DMS53 treated with DMSO at 0.1 percent for 48 hours (cell line): ENCODE data around the gene CRYBB1.

Experiments
- DNase-seq: peaks from one replicate; lab custom pipeline; 2025; ENCODE audit not compliant: unreplicated experiment; lab: John Stamatoyannopoulos, UW

CRYBB1 gene

DNA sequence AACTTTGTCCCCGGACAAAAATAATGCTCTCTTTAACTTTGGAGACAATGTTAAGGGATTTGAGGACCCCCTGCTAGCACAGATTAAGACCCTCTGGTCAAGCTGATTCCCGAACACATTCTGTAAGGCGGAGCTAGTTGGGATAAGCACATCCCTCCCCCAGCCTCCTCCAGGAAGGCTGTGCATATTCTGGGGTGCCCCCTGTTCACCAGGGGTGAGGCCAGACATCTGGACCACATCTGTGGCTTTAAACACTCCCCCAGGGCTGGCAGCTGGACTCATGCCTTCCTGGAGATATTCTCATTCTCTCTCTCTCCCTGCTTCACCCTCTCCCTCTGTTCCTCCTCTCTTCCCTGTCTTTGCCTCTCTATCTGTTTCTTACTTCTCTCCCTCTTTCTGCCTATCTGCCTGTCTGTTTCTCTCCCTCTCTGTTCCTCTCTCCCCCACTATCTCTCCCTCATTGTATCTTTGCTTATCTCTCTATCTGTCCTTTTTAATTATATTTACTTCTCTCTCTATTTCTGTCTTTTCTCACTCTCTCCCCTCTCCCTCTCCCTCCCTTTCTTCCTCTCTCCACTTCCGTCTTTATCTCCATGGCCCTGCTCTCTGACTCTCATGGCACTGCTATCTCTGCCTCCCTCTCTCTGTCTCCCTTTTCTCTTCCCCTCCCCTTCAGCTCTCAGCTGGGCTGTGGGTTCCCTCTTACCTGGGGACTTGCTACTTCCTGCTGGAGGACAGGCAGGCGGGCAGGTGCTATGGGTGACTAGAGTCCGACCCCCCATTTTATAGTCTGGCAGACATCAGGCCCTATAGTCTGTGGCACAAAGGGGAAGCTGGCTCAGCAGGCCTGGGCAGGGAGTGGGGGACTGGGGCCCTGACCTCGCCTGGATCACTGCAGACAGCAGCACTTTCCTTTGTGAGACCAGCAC is at the start of gene CRYBB1:
Gene CRYBB1 (minus strand): TSS at position 757 of the 929 bp plus-strand sequence. CDS start 1,708 bp downstream, outside the sequence.
- no peak for DNase-seq

DNA sequence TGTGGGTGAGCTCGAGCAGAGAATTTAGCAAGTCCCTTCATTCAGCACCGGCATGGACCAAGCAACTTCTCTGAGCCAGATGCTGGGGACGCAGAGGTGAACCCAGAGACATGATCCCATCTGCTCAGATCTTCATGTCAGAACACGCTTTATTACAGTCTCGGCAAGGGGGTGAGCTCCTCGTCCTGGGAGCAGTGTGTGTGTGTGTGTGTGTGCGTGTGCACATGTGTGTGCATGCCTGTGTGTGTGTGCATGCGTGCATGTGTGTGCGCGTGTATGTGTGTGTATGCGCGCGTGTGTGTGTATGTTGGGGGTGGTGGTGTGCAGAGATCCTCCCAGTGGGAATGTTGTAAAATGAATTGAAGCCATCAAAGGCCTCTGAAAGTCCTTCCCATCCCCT is 49.3 kb upstream of the CRYBB1 start:
- no peak for DNase-seq

DNA sequence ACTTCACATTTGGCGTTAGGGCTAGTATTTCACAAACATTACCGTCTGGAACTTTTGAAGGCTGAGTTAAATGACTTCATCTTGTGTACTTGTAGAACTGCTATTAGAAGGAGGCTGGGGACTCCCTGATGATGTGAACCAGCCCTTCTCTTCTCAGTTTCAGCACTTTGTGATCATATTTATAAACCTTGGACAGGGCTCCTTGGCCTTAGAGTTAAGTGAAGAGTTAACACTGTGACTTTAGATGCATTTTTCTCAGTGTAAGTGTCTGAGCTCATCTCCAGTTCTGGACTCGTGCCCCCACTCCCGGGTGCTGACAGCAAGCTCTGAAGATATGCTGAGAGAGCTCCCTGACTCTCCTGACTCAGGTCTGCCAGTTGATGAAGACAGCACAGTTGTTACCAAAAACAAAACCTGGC is 48.0 kb upstream of the CRYBB1 start:
- no peak for DNase-seq

DNA sequence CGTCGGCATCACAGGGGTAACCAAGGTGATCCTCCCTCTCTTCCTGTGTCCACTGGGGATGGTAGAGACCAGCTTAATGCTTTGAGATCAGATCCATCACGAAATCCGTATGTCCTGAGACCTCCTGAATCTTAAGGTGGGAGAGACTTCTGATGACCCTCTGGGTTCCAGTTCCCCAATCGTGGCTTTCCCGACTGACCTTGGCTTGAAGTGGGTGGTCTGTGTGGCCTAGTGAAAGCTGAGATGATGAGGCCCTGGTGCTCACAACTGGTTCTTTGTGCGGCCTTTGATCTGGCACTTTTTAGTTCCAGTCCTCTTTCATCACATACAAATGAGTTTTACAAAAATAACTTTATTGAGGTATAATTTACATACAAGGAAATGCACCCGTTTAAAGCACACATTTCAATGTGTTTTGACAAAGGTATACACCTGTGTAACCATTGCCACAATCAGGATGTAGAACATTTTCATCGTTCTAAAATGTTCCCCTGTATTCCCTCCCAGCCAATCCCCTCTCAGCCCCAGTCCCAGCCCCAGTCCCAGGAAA is 45.6 kb upstream of the CRYBB1 start:
- DNase-seq, result no peak

DNA sequence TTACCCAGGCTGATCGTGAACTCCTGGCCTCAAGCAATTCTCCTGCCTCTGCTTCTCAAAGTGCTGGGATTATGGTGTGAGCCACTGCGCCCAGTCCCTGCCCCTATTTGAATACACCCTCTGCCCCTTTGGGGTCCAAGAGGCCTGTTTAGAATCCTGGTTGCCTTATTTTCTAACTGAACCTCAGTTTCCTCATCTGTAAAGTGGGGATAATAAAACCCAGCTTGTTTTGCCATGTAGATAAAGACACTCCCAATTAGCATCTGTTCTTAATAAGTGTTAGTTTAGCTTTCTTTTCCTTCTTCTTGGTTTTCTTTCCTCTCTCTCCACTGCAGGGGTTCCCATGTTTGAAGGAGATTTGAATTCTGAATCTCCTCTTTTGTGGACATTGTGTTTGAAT is 44.3 kb upstream of the CRYBB1 start:
- no peak for DNase-seq

DNA sequence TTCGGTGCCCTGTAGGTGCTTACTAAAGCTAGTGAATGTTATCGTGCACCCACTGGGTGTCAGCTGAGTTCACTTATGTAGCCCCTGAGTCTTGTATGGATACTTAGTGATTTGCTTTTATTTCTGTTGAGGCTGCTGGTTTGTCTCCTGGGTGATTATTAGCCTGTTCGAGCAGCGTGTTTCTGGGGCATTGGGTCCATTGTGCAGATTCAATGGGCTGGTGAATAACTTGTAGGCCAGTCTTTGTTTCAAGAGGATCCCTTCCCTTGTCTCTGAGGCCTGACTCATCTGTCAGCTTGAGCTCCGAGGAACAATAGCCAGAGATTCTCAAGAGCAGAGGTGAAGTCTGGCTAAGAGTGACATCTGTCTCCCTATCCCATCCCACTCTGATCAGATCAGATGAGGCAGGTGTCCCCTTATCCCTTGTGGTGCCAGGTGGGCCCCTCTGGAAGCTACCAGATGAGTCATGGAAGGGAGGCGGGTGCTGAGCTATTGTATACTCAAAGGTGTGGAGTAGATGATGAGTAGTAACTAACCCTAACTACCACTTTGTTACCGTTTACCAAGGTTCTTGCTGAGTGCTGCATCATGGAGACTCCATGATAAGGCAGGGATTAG is 43.2 kb upstream of the CRYBB1 start:
- peak; percentile 76 for DNase-seq

DNA sequence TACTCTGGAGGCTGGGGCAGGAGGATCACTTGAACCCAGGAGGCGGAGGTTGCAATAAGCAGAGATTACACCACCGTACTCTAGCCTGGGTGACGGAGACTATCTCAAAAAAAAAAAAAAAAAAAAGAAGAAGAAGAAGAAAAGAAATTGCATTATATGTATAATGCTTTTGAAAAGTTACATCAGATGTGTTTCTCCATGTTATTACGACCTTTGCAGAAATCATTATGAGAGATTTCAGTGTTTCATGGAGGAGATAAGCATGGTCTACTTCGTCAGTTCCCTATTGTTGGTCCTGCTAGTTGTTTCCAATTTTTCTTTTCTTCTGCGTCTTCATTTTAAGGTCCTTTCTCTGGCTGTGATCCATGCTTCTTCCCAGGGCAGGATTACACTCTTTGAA is 42.5 kb upstream of the CRYBB1 start:
- DNase-seq, result no peak

DNA sequence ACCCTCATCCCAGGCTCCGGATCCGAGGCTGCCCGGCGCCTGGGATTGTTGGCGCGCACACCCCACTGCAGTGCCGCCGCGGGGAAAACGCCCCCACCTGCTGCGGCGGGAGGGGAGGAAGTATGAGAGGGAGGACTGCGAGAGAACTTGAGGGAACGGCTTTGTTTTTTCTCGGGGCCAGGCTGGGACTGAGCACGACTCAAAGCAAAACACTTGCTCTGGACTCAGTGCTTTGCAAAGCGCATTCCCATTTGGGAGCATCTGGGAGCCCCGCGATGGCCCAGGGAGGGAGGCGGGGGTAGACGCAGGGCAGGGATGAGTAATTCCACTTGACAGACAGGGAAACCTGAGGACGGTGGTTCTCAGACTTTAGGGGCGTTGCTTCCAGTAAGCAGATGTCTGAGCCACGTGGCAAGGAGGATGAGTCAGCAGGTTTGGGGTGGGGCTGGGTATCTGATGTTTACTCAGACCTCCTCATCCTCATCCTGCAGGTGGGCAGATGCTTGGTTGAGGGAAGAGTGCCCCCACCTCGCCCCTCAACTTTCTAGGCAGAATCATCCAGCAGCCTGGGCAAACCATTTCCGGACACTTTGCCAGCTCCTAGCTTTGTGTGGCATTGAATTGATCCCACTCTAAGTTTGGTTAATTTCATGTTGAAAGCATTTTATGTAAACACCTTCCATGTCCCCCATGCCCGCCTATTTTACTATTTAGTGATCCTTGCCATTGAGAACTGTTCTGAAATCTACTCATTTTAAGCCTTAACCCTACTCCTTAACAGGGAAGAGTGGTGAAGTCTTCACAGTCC is 41.0 kb upstream of the CRYBB1 start:
- DNase-seq, result peak; percentile 53

DNA sequence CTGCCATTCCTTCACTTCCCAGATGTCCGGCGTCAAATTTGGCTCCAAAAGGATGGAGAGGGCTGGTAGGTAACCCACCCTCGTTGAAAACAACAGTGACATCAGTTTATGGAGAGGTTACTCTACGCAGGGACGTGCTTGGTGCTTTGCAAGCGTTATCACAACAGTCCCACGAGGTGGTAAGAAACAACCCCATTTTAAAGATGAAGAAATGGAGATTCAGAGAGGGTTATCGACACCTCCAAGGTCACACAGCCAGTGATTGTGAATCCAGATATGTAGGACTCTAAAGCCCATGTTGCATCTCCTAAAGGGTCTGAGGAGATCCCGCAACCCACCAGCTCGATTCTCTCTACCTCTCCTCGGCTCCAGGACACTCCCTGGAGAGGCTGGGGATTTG is 40.3 kb upstream of the CRYBB1 start:
- DNase-seq, result no peak

DNA sequence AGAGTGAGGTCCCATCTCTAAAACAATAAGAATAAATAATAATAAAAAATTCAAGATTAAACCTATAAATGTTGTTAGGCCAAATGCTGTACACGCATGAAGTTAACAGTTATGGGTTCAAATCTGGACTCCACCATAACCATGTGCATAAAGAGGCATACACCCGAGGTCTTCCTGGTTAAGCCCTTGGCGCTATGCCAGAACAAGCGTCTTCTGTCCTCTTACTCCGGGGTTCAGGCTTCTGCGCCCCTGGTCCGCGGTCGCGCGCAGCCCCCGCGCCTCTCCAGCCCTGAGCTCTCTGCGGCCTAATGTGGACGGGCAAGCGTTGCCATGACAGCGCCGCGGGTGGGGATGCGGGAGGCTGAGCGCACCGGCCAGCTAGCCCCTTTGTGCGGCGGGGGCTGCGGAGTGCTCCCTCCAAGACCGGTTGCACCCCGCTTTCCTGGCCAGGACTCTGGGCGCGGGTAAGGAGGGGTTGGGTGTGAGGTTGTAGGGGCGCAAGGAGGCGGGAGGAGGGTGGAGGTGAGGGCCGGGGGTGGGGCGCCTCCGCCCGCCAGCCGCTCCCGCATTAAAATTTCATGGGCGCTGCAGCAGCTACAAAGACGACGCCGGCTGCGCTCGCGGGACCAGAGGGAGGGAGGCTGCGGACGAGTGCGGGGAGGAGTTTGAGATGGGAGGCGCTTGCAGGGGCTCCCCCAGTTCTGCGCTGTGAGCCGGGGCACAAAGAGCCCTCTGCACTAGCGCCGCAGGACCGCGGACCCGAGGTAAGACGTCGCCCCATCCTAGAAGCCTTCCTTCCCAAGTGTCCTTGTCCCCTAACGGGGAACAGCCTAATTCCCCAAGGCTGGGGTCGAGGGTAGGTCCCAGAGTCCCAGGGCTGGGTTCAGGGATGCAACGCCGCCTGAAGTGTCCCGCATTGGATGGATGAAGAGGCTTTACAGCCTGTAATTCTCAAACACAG is 39.3 kb upstream of the CRYBB1 start, which contains the start of gene MIAT:
Gene MIAT (plus strand): TSS at position 698 of the 961 bp plus-strand sequence.
- DNase-seq, result no peak

DNA sequence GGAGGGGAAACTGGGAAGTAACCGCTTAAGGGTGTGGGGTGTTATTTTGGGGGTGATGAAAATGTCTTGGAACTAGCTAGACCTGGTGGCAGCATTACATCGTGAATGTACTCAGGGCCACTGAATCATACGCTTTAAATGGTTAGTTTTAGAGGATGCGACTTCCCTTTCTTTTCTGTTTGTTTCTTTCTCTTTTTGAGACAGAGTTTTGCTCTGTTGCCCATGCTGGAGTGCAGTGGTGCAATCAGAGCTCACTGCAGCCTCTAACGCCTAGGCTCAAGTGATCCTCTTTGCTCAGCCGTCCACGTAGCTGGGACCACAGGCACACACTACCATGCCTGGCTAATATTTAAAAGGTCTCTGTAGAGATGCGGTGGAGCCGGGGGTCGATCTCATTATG is 34.0 kb upstream of the CRYBB1 start:
- no peak for DNase-seq

DNA sequence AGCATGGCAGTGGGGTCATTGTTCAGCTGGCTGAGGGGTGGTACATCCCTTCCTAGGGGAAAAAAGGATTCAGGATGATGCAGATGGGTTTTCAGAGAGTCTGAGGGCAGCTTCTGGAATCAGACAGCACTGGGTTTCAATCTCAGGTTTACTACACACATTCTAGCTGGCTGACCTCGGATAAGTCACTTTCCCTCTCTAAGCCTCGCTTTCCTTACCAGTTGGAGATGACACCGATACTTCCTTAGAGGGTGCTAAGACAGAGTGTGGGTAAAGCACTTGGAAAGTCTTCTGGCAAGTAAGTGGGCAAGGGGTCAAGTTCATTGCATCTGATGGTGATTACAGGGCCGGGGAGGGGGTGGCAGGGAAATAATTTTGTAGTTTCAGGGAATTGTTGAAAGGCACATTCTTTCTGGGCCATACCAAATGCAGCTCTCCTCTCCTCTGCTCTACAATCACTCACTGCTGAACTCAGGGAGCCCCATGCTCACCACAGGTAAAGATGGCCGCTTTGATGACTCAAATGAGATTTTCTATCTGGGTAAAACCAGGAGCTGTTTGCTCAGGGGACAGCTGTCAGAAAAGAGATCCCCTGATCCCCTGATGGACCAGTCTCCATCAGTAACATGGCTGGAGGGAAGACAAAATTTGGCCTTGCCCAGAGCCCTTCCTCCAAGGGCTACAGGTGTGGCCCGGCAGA is 33.0 kb upstream of the CRYBB1 start:
- DNase-seq, result no peak

DNA sequence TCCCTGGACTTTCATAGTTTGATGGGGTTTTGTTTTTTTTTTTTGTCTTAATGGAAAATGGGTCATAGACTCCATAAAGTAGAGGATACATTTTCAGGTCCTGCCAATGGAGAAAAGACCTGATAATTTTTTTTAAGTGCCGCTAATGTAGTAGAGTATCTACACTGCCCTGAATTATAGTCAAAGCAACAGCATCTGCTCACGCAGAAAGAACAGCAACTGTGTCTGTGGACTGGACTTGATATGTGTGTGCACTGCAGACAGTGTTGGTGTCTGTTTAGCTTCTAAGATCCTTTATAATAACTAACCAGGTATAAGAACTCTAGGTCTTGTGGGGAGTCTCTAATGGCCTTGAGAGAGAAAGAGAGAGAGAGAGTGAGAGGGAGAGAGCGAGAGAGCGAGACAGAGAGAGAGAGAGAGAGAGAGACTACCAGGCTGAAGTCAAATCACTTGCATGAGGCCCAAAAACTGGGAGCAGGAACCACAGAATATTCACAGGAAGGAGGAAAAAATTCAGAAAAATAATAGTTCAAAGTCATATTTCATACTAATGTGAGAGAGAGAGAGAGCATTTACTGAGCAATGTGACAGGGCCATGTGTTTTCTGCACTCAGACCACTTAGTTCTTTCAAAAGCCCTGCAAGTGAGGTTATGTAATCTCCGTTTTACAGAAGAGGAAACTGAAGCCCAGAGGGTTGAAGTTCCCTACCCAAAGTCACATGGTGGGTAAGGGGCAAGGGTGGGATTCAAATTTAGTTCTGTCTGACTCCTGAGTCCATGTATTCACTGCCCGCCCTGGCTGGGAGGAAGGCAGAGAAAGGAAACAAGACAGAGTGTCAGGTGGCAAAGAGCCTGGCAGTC is 30.9 kb upstream of the CRYBB1 start:
- no peak for DNase-seq

DNA sequence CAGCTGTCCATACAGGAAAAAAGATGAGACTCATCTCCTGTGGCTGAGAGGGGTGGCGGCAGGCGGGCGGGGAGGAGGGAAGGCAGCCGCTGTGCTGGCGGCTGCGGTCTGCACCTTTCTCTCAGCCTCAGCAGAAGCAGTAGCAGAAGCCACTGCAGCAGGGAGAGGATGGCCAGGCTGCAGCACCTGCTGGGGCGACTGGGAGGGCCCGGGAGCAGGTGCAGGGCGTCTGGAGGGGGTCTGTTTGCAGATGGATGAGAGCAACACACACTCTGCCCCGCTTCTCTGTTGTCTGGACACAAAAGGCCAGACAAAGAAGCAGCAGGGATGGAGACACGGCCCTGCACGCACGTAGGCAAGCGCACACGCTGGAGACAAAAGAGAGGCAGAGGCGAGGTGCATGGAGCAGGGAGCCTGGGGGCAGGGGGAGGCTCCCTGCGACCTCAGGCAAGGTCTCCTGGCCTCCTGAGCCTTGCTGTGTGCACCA is 30.2 kb upstream of the CRYBB1 start:
- peak; percentile 55 for DNase-seq

DNA sequence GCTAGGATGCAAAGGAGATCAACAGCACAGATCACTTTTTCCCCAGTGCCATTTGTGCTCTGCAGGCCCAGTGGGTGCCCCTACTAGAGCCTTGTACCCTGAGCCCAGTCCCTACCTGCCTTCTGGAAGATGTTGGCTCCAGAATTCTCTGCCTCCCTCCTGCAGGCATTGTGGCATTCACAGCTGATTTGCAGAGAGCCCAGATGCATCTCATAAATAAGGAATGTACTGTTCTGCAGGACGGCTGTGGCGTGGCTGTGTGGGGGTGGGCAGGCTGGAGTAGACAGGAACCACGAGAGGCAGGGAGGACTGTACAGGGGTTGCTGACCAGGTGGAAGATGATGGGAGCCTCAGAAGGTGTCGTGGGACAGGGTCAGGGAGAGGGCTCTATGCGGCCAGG is 28.3 kb upstream of the CRYBB1 start:
- DNase-seq, result no peak

DNA sequence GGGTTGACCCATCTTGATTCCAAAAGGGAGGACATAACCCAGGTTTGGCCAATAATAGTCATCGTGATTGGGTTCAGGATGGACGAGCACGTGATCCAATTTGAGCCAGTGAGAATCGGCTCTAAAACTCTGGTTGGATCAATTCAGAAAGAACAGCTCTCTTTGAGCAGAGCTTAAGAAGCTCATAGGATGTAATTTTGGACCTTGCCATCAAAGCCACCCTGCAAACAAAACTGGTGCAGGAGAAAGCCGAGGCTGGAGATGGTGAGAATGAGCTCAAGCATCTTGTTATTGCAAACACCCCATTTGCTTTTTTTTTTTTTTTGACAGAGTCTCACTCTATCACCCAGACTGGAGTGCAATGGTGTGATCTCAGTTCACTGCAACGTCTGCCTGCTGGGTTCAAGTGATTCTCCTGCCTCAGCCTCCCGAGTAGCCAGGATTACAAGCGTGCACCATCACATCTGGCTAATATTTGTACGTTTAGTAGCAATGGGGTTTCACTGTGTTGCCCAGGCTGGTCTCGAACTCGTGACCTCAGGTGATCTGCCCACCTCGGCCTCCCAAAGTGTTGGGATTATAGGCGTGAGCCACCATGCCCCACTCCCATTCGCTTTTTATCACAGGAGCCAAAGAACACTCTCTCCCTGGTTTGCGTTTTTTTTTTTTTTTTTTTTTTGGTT is 25.7 kb upstream of the CRYBB1 start:
- DNase-seq, result no peak

DNA sequence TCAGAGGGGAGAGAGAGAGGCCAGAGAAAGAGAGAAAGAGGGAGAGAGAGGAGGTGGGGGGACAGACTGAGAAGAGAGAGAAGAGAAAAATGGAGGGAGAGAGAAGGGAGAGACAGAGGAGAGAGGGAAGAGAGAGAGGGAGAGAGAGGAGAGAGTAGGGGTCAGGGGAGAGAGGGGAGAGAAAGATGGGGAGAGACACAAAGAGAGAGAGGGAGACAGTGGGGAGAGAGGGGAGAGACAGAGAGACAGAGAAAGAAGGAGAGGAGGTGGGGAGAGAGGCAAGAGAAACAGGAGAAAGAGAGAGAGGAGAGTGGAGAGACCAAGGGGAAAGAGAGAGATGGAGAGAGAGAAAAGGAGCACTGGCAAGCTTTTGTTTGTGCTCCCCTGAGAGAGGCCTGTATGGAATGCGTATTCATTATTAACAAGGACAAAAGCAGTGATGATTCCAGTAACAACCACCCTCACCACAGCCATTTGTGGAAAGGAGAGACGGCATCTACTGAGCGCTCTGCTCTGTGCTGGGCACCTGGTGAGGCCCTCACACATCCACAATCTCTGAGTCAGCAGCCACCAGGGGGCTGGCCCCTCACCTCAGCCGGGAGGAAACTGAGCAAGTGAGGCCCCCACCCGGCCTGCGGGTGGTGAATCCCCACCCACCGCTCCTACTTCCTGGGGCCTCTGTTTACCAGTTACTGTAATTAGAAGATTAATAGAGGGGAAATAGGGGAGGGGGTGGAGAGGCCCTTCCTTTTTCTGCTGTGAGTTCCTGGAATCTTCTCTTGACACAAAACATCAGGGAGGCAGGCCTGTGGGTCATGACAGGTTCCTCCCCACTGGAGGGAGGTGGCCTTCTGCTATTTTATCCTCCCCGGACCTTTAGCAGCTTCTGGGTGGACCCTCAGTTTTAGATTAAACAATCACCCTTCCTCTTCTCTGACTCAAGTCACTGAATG is 24.9 kb upstream of the CRYBB1 start:
- no peak for DNase-seq
